ENCODE measurements around the gene ZNF384. TPM values are rescaled to one million over a fixed set of nuclear protein-coding genes. Genes with fewer than 3 reads are reported as not detected.
A peak's percentile ranks its signal among the peaks of the same experiment; 100 is the strongest.

ZNF384 gene
- total and polyA plus RNA-seq, 2 donors: 17.2 to 39.3 TPM

- Histone ChIP-seq H3K36me3 (ENCODE audit: control insufficient read depth in 2 of 2, insufficient read depth in 2 of 2, low read length in 1 of 2) (peaks cover 0 to 5% of the 10 kb centered on the region in 2 donors), H3K4me1 (ENCODE audit: control insufficient read depth in 2 of 2, insufficient read depth in 2 of 2, low read length in 2 of 2) (peaks cover 2 to 34% of the 10 kb centered on the region in 2 donors), H3K9me3 (ENCODE audit: control insufficient read depth in 2 of 2, insufficient read depth in 1 of 2, low read length in 1 of 2) (no peaks in the 10 kb centered on the region), H3K4me3 (ENCODE audit: low read length in 2 of 2) (no peak overlapping the region), H3K27ac (ENCODE audit: low read depth in 1 of 2, low read length in 1 of 2) (peak overlapping the region in 1 of 2 donors; percentile 53), H3K27me3 (ENCODE audit: control insufficient read depth in 2 of 2, insufficient read depth in 1 of 2, low read length in 1 of 2) (no peaks in the 10 kb centered on the region)
- DNase-seq (ENCODE audit: low read depth in 6 of 9, low spot score in 9 of 9): peak in 1 of 9 donors; percentile 51
- 92% methylated on average over 8 of the region's 8 CpGs for WGBS
Observed at GRCh38 chr12:6626654-6627283, 62.4 kb downstream of the ZNF384 start.

GRCh38 chr12:6620885-6621274 lies 68.3 kb downstream of the ZNF384 start:
- no peak for DNase-seq (ENCODE audit: low read depth in 6 of 9, low spot score in 9 of 9)

GRCh38 chr12:6620137-6620884 lies 68.9 kb downstream of the ZNF384 start:
- Histone ChIP-seq H3K4me1 (ENCODE audit: control insufficient read depth in 2 of 2, insufficient read depth in 2 of 2, low read length in 2 of 2) (peaks cover 0 to 17% of the 10 kb centered on the region in 2 donors), H3K4me3 (ENCODE audit: low read length in 2 of 2) (peak overlapping the region in 1 of 2 donors; percentile 35), H3K27me3 (ENCODE audit: control insufficient read depth in 2 of 2, insufficient read depth in 1 of 2, low read length in 1 of 2) (no peaks in the 10 kb centered on the region), H3K9me3 (ENCODE audit: control insufficient read depth in 2 of 2, insufficient read depth in 1 of 2, low read length in 1 of 2) (no peaks in the 10 kb centered on the region), H3K36me3 (ENCODE audit: control insufficient read depth in 2 of 2, insufficient read depth in 2 of 2, low read length in 1 of 2) (peaks cover 3 to 8% of the 10 kb centered on the region in 2 donors), H3K27ac (ENCODE audit: low read depth in 1 of 2, low read length in 1 of 2) (no peak overlapping the region)
- peak in 3 of 9 donors; percentile 63 to 72 (median 72) for DNase-seq (ENCODE audit: low read depth in 6 of 9, low spot score in 9 of 9)
- 49% methylated on average over 88 of the region's 88 CpGs for WGBS

More at GRCh38 chr12:6620885-6621274, 68.3 kb downstream of the ZNF384 start:
- H3K27me3 ChIP-seq (ENCODE audit: control insufficient read depth in 2 of 2, insufficient read depth in 1 of 2, low read length in 1 of 2): no peaks in the 10 kb centered on the region
- 93% methylated on average over 29 of the region's 29 CpGs for WGBS
- no peak overlapping the region for H3K4me3 ChIP-seq (ENCODE audit: low read length in 2 of 2)
- peaks cover 0 to 15% of the 10 kb centered on the region in 2 donors for H3K4me1 ChIP-seq (ENCODE audit: control insufficient read depth in 2 of 2, insufficient read depth in 2 of 2, low read length in 2 of 2)
- peaks cover 3 to 8% of the 10 kb centered on the region in 2 donors for H3K36me3 ChIP-seq (ENCODE audit: control insufficient read depth in 2 of 2, insufficient read depth in 2 of 2, low read length in 1 of 2)
- H3K9me3 ChIP-seq (ENCODE audit: control insufficient read depth in 2 of 2, insufficient read depth in 1 of 2, low read length in 1 of 2): no peaks in the 10 kb centered on the region
- no peak overlapping the region for H3K27ac ChIP-seq (ENCODE audit: low read depth in 1 of 2, low read length in 1 of 2)

- Histone ChIP-seq H3K27me3 (ENCODE audit: control insufficient read depth in 2 of 2, insufficient read depth in 1 of 2, low read length in 1 of 2) (no peaks in the 10 kb centered on the region), H3K4me1 (ENCODE audit: control insufficient read depth in 2 of 2, insufficient read depth in 2 of 2, low read length in 2 of 2) (peaks cover 0 to 22% of the 10 kb centered on the region in 2 donors), H3K9me3 (ENCODE audit: control insufficient read depth in 2 of 2, insufficient read depth in 1 of 2, low read length in 1 of 2) (peaks cover 0 to 3% of the 10 kb centered on the region in 2 donors), H3K4me3 (ENCODE audit: low read length in 2 of 2) (no peak overlapping the region), H3K27ac (ENCODE audit: low read depth in 1 of 2, low read length in 1 of 2) (no peak overlapping the region), H3K36me3 (ENCODE audit: control insufficient read depth in 2 of 2, insufficient read depth in 2 of 2, low read length in 1 of 2) (peaks cover 3 to 6% of the 10 kb centered on the region in 2 donors)
- no peak for DNase-seq (ENCODE audit: low read depth in 6 of 9, low spot score in 9 of 9)
- 74% methylated on average over 5 of the region's 5 CpGs for WGBS
Observed at GRCh38 chr12:6618483-6619225, 70.5 kb downstream of the ZNF384 start.

Other genes starting within 250 kb of the ZNF384 start
- gene CD27, start 244.4 kb downstream of the ZNF384 start, total RNA-seq: 42.3 TPM
- gene CD27, start 244.4 kb downstream of the ZNF384 start, polyA plus RNA-seq: 75.4 TPM
- gene TAPBPL, start 237.3 kb downstream of the ZNF384 start, total RNA-seq: 60.6 TPM
- 28.6 TPM for gene TAPBPL, start 237.3 kb downstream of the ZNF384 start, polyA plus RNA-seq
- gene VAMP1, start 218.7 kb downstream of the ZNF384 start, total RNA-seq: 8.9 TPM
- gene VAMP1, start 218.7 kb downstream of the ZNF384 start, polyA plus RNA-seq: 17.2 TPM
- gene MRPL51, start 196.1 kb downstream of the ZNF384 start, total RNA-seq: 252 TPM
- gene MRPL51, start 196.1 kb downstream of the ZNF384 start, polyA plus RNA-seq: 136 TPM
- 69.6 TPM for gene NCAPD2, start 195.3 kb downstream of the ZNF384 start, total RNA-seq
- gene NCAPD2, start 195.3 kb downstream of the ZNF384 start, polyA plus RNA-seq: 18.8 TPM
- 3,026 TPM for gene GAPDH, start 154.9 kb downstream of the ZNF384 start, total RNA-seq
- gene GAPDH, start 154.9 kb downstream of the ZNF384 start, polyA plus RNA-seq: 1,220 TPM
- 6.7 TPM for gene IFFO1, start 133.3 kb downstream of the ZNF384 start, total RNA-seq
- 52.0 TPM for gene IFFO1, start 133.3 kb downstream of the ZNF384 start, polyA plus RNA-seq
- 31.1 TPM for gene NOP2, start 121.1 kb downstream of the ZNF384 start, total RNA-seq
- 45.5 TPM for gene NOP2, start 121.1 kb downstream of the ZNF384 start, polyA plus RNA-seq
- 177 TPM for gene CHD4, start 82.0 kb downstream of the ZNF384 start, total RNA-seq
- 230 TPM for gene CHD4, start 82.0 kb downstream of the ZNF384 start, polyA plus RNA-seq
- gene LPAR5, start 53.4 kb downstream of the ZNF384 start, total RNA-seq: 2.4 TPM
- 3.2 TPM for gene LPAR5, start 53.4 kb downstream of the ZNF384 start, polyA plus RNA-seq
- 2.0 TPM for gene ACRBP, start 41.9 kb downstream of the ZNF384 start, total RNA-seq
- gene ACRBP, start 41.9 kb downstream of the ZNF384 start, polyA plus RNA-seq: 10.5 TPM
- 74.0 TPM for gene ING4, start 26.3 kb downstream of the ZNF384 start, total RNA-seq
- 70.0 TPM for gene ING4, start 26.3 kb downstream of the ZNF384 start, polyA plus RNA-seq
- 0.09 TPM for gene PIANP, start 11.4 kb upstream of the ZNF384 start, total RNA-seq
- 0.23 TPM for gene PIANP, start 11.4 kb upstream of the ZNF384 start, polyA plus RNA-seq
- gene COPS7A, start 34.7 kb upstream of the ZNF384 start, total RNA-seq: 28.0 TPM
- gene COPS7A, start 34.7 kb upstream of the ZNF384 start, polyA plus RNA-seq: 39.8 TPM
- gene MLF2, start 63.8 kb upstream of the ZNF384 start, total RNA-seq: 69.5 TPM
- gene MLF2, start 63.8 kb upstream of the ZNF384 start, polyA plus RNA-seq: 131 TPM
- 21.9 TPM for gene PTMS, start 77.0 kb upstream of the ZNF384 start, total RNA-seq
- gene PTMS, start 77.0 kb upstream of the ZNF384 start, polyA plus RNA-seq: 186 TPM
- 1.5 TPM for gene LAG3, start 83.1 kb upstream of the ZNF384 start, total RNA-seq
- gene LAG3, start 83.1 kb upstream of the ZNF384 start, polyA plus RNA-seq: 4.8 TPM
- 91.9 TPM for gene CD4, start 100.2 kb upstream of the ZNF384 start, total RNA-seq
- gene CD4, start 100.2 kb upstream of the ZNF384 start, polyA plus RNA-seq: 50.9 TPM
- gene GPR162, start 132.4 kb upstream of the ZNF384 start, total RNA-seq: 1.4 TPM
- gene GPR162, start 132.4 kb upstream of the ZNF384 start, polyA plus RNA-seq: 4.4 TPM
- 1.0 TPM for gene P3H3, start 139.0 kb upstream of the ZNF384 start, total RNA-seq
- 4.4 TPM for gene P3H3, start 139.0 kb upstream of the ZNF384 start, polyA plus RNA-seq
- 0.14 TPM for gene GNB3, start 151.6 kb upstream of the ZNF384 start, total RNA-seq
- 1.3 TPM for gene GNB3, start 151.6 kb upstream of the ZNF384 start, polyA plus RNA-seq
- gene CDCA3, start 161.9 kb upstream of the ZNF384 start, total RNA-seq: 44.3 TPM
- 5.9 TPM for gene CDCA3, start 161.9 kb upstream of the ZNF384 start, polyA plus RNA-seq
- 61.1 TPM for gene USP5, start 162.8 kb upstream of the ZNF384 start, total RNA-seq
- 32.2 TPM for gene USP5, start 162.8 kb upstream of the ZNF384 start, polyA plus RNA-seq
- 628 TPM for gene TPI1, start 178.2 kb upstream of the ZNF384 start, total RNA-seq
- 282 TPM for gene TPI1, start 178.2 kb upstream of the ZNF384 start, polyA plus RNA-seq
- 10.7 TPM for gene SPSB2, start 183.9 kb upstream of the ZNF384 start, total RNA-seq
- 14.9 TPM for gene SPSB2, start 183.9 kb upstream of the ZNF384 start, polyA plus RNA-seq
- gene LRRC23, start 215.4 kb upstream of the ZNF384 start, total RNA-seq: 6.2 TPM
- gene LRRC23, start 215.4 kb upstream of the ZNF384 start, polyA plus RNA-seq: 11.5 TPM
- 12.1 TPM for gene ENO2, start 225.2 kb upstream of the ZNF384 start, total RNA-seq
- gene ENO2, start 225.2 kb upstream of the ZNF384 start, polyA plus RNA-seq: 29.3 TPM
- gene ATN1, start 238.6 kb upstream of the ZNF384 start, total RNA-seq: 1.6 TPM
- gene ATN1, start 238.6 kb upstream of the ZNF384 start, polyA plus RNA-seq: 30.3 TPM

Data from thymus (tissue), 11 donors.